Common myeloid progenitor, CD34-positive (primary cell): ENCODE measurements around the gene RNLS.

Experiments
- CTCF ChIA-PET: fragments of 350-600 bp; sonication (Branson Sonifier 250); formaldehyde crosslinking; loops from one replicate; lab custom pipeline; 2021; ENCODE audit warnings: antibody characterized with exemption; lab: Charles Lee
- POLR2A ChIA-PET: fragments of 350-600 bp; sonication (Branson Sonifier 250); formaldehyde crosslinking; loops from one replicate; lab custom pipeline; 2021; ENCODE audit warnings: antibody characterized with exemption; lab: Charles Lee
- DNase-seq, 3 donors: peaks; one replicate each; pipeline versions ENCODE4 v3.0.0 to v3.0.0-alpha.2; 2013
- H3K27ac ChIP-seq, 2 experiments: 1 replicate in 1 of 2; 2 replicates in 1 of 2; pipeline ENCODE4 v1.7.0; 2013; ENCODE audit warnings: inconsistent platforms in 2 of 2, low read length in 2 of 2, mild to moderate bottlenecking in 2 of 2, low read depth in 1 of 2, moderate library complexity in 1 of 2; ENCODE audit not compliant: severe bottlenecking in 2 of 2, insufficient read depth in 1 of 2, poor library complexity in 1 of 2
- H3K27me3 ChIP-seq, 5 experiments: replicated peaks in 2 of 5; 1 replicate in 3 of 5; 2 replicates in 2 of 5; pipeline versions ENCODE4 v1.6.1 to v1.7.0; 2013; ENCODE audit warnings: low read length in 4 of 5, mild to moderate bottlenecking in 2 of 5, moderate library complexity in 2 of 5, inconsistent platforms in 1 of 5; ENCODE audit not compliant: insufficient read depth in 5 of 5, control insufficient read depth in 4 of 5
- H3K36me3 ChIP-seq, 4 experiments: 1 replicate in 2 of 4; 2 replicates in 2 of 4; pipeline versions ENCODE4 v1.6.1 to v1.7.0; 2013; ENCODE audit warnings: low read length in 3 of 4, control low read depth in 1 of 4, mild to moderate bottlenecking in 1 of 4; ENCODE audit not compliant: control insufficient read depth in 4 of 4, insufficient read depth in 4 of 4
- H3K4me1 ChIP-seq, 4 experiments: 1 replicate in 3 of 4; 2 replicates in 1 of 4; pipeline versions ENCODE4 v1.6.1 to v1.7.1; 2013; ENCODE audit warnings: low read length in 3 of 4, mild to moderate bottlenecking in 3 of 4, control low read depth in 1 of 4, inconsistent platforms in 1 of 4, moderate library complexity in 1 of 4; ENCODE audit not compliant: control insufficient read depth in 4 of 4, insufficient read depth in 4 of 4; ENCODE audit errors: control extremely low read depth in 1 of 4
- H3K4me3 ChIP-seq, 7 experiments: 1 replicate in 4 of 7; 2 replicates in 3 of 7; pipeline versions ENCODE4 v1.5.1 to v1.7.0; 2013; ENCODE audit warnings: mild to moderate bottlenecking in 7 of 7, low read length in 6 of 7, moderate library complexity in 6 of 7, inconsistent platforms in 2 of 7, low read depth in 2 of 7, control low read depth in 1 of 7; ENCODE audit not compliant: insufficient read depth in 4 of 7, control insufficient read depth in 1 of 7; ENCODE audit errors: extremely low read depth in 1 of 7
- H3K9me3 ChIP-seq, 5 experiments: 1 replicate in 4 of 5; 2 replicates in 1 of 5; pipeline versions ENCODE4 v1.6.1 to v1.7.1; 2013; ENCODE audit warnings: low read length in 4 of 5, mild to moderate bottlenecking in 2 of 5, inconsistent platforms in 1 of 5, low read depth in 1 of 5, moderate library complexity in 1 of 5; ENCODE audit not compliant: control insufficient read depth in 4 of 5, insufficient read depth in 2 of 5; ENCODE audit errors: control extremely low read depth in 1 of 5
- WGBS: methylation state at CpG from one replicate; pipeline ENCODE4 v1.1.5; 2013; ENCODE audit not compliant: insufficient coverage; 5-methylcytosine and 5-hydroxymethylcytosine counted together

Gene RNLS

GRCh38 chr10:88534072-88534665, 48.9 kb downstream of the RNLS start:
- DNase-seq = no peak
- Histone ChIP-seq H3K9me3 (no peaks in the 10 kb centered on the region), H3K27me3 (no peaks in the 10 kb centered on the region), H3K4me1 (peaks cover 0 to 2% (median under 1%) of the 10 kb centered on the region in 4 experiments), H3K4me3 (no peak overlapping the region), H3K27ac (no peak overlapping the region), H3K36me3 (no peaks in the 10 kb centered on the region)
- ChIA-PET POLR2A (no interaction called here), CTCF (no interaction called here)
- WGBS = no CpG with 5 or more reads among the region's 1 CpG

DNA sequence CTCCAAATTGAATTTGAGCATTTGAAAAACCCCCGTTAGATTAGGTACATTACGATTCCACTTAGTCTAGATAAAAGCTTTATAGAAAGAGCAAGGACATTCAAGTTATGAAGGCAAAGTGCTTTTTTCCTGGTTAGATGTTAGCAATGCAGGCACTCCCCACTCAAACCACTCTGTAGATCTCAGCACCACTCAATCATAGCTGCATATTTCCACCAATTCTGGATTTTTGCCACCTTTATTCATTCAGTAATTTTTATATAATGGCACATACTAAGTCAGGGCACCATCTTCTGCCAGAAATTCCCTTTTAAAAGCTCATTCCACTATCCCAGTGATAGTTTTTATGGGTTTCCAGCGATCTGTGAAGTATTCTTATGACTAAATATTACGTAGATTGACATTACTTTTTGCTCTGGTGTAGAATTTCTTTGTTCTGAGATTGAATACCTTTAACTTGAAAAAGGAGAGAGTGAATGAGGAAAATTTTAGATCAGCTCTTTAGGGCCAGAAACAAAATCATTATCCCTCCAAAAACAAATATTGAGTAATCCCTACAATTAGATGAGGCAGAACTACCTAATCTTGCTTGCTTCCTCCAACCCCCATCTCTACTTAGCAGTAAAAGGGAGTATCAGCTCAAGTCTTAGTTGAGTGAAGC, 51.6 kb downstream of the RNLS start:
- H3K4me3 ChIP-seq = no peak overlapping the region
- no peaks in the 10 kb centered on the region for H3K9me3 ChIP-seq
- H3K27ac ChIP-seq = no peak overlapping the region
- no peaks in the 10 kb centered on the region for H3K27me3 ChIP-seq
- no CpG with 5 or more reads among the region's 4 CpGs for WGBS
- H3K4me1 ChIP-seq = peaks cover 0 to 4% (median under 1%) of the 10 kb centered on the region in 4 experiments
- H3K36me3 ChIP-seq = no peaks in the 10 kb centered on the region
- ChIA-PET CTCF (interaction anchor here (2.0 kb wide), 1 partner anchor 21 kb away, joined by 4 read pairs; no protein-coding TSS in a partner anchor), POLR2A (no interaction called here)
- no peak for DNase-seq

DNA sequence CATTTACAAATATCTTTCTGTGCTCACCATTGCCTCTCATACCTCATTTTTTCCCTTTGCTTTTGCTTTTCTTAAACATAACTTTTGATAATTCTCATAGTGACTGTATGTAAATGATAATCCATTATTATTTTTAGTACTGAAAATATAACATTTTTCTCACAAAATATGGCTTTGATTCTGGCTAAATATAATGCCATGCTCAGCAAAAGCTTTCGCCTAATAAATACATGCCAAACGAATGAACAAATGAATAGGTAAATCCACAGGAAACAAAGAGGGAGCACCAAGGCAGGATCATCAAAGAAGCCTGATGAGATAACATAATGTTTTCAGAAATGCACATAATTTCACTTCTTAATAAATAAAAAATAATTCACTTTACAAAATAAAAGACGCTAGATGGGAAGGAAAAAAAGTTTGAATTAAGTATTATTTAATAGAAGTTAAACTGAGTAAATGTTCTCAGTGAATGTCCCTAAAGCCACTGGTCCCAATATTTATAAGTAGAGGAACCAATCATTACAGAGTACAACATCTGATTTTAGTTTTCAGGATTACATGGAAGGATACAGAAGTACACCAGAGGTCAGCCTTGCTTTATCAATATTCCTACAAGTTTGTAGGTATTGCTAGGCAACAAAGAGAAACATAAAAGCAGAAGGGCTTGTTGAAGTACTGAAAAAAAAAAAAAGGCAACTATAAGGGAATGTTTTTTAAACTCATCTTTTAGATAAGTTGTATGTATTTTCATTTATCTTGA, 52.3 kb downstream of the RNLS start:
- ChIA-PET CTCF (interaction anchor here (2.0 kb wide), 1 partner anchor 21 kb away, joined by 4 read pairs; no protein-coding TSS in a partner anchor), POLR2A (no interaction called here)
- H3K4me3 ChIP-seq = no peak overlapping the region
- no peak for DNase-seq
- H3K27ac ChIP-seq = no peak overlapping the region
- H3K36me3 ChIP-seq = no peaks in the 10 kb centered on the region
- H3K27me3 ChIP-seq = no peaks in the 10 kb centered on the region
- no peaks in the 10 kb centered on the region for H3K9me3 ChIP-seq
- peaks cover 0 to 4% (median under 1%) of the 10 kb centered on the region in 4 experiments for H3K4me1 ChIP-seq
- no CpG with 5 or more reads among the region's 3 CpGs for WGBS

GRCh38 chr10:88530093-88530492, 53.0 kb downstream of the RNLS start:
- H3K4me1 ChIP-seq = peaks cover 0 to 4% (median under 1%) of the 10 kb centered on the region in 4 experiments
- WGBS = no CpG with 5 or more reads among the region's 2 CpGs
- CTCF ChIA-PET = no interaction called here

DNA sequence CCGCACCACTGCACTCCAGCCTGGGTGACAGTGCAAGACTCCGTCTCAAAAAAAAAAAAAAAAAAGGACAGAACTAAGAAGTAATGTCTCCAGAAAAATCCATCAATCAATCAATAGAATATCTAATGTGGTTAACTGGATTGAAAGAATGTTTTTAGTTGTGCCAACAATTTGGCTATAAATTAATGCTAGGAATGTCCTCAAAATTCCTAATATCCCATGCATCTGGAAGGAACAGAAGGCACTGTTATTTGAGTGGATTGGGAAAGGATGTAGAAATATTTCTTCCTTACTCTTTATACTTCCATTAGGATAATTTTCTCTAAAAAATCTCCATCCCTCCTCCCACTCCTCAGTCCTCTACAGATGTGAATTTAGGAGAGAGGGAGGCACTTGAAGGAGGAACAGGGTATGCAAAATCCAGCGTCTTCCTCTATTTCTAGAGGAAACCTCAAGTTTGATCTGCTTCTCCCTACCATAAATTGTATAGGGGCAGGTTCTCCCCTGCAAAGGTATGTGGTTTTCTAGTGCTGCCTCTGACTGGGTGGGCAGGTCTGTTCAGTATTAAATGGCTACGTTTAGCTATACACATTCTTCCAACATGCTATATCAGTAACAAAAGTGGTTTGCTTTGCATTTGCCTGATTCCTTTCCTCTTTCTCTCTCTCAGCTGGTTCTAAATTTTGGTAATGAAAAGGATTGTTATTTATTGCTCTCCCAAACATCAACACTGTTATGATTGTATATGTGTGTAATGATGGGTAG, 54.1 kb downstream of the RNLS start:
- H3K4me3 ChIP-seq = no peak overlapping the region
- H3K36me3 ChIP-seq = no peaks in the 10 kb centered on the region
- peak in 2 of 3 donors; percentile 36 to 45 for DNase-seq
- no peak overlapping the region for H3K27ac ChIP-seq
- no peaks in the 10 kb centered on the region for H3K27me3 ChIP-seq
- H3K4me1 ChIP-seq = peaks cover 0 to 4% (median under 1%) of the 10 kb centered on the region in 4 experiments
- H3K9me3 ChIP-seq = no peaks in the 10 kb centered on the region
- CTCF ChIA-PET = interaction anchor here (0.7 kb wide), 1 partner anchor 549 kb away, joined by 3 read pairs; no protein-coding TSS in a partner anchor
- POLR2A ChIA-PET = no interaction called here
- no CpG with 5 or more reads among the region's 4 CpGs for WGBS

More at GRCh38 chr10:88530093-88530492, 53.0 kb downstream of the RNLS start:
- no peak for DNase-seq
- no peak overlapping the region for H3K4me3 ChIP-seq
- H3K9me3 ChIP-seq = no peaks in the 10 kb centered on the region
- POLR2A ChIA-PET = no interaction called here
- no peaks in the 10 kb centered on the region for H3K36me3 ChIP-seq
- no peak overlapping the region for H3K27ac ChIP-seq
- H3K27me3 ChIP-seq = no peaks in the 10 kb centered on the region

GRCh38 chr10:88528201-88528600, 54.9 kb downstream of the RNLS start:
- POLR2A ChIA-PET = no interaction called here
- H3K9me3 ChIP-seq = no peaks in the 10 kb centered on the region
- H3K4me1 ChIP-seq = peaks cover 0 to 4% (median under 1%) of the 10 kb centered on the region in 4 experiments
- no peak for DNase-seq
- H3K4me3 ChIP-seq = no peak overlapping the region
- no peaks in the 10 kb centered on the region for H3K27me3 ChIP-seq
- H3K36me3 ChIP-seq = no peaks in the 10 kb centered on the region
- H3K27ac ChIP-seq = no peak overlapping the region
- CTCF ChIA-PET = interaction anchor here (0.7 kb wide), 1 partner anchor 548 kb away, joined by 3 read pairs; no protein-coding TSS in a partner anchor
